K562 (cell line): Measurements from ENCODE around the gene TMEM127. TPM values are rescaled to one million over a fixed set of nuclear protein-coding genes. Genes with fewer than 3 reads are reported as not detected.

Experiments
- BACH1 ChIP-seq: fragments of 200-800 bp; sonication (Bioruptor generic); IDR thresholded peaks from 2 replicates; pipeline ENCODE4 v1.6.1; 2016; ENCODE audit warnings: missing genetic modification characterization, missing compliant biosample characterization
- EP400 ChIP-seq: fragments of 450-650 bp; IDR thresholded peaks from 2 replicates; pipeline ENCODE4 v1.6.1; 2017; ENCODE audit warnings: antibody characterized with exemption, mild to moderate bottlenecking, moderate library complexity
- FOXK2 ChIP-seq, 2 experiments: fragments of 450-650 bp; IDR thresholded peaks in 1 of 2; conservative IDR thresholded peaks in 1 of 2; 2 replicates each; pipeline ENCODE4 v1.6.1; 2016; ENCODE audit warnings: low read depth in 2 of 2, mild to moderate bottlenecking in 1 of 2
- GATA2 ChIP-seq: sonication (generic); formaldehyde crosslinking; IDR thresholded peaks from 2 replicates; pipeline ENCODE4 v1.4.0; 2020; ENCODE audit warnings: mild to moderate bottlenecking, missing genetic modification reagents
- HMG20B ChIP-seq: fragments of 250-450 bp; sonication (Bioruptor Pico); IDR thresholded peaks from 2 replicates; pipeline ENCODE4 v1.5.0; 2021; ENCODE audit warnings: mild to moderate bottlenecking
- MIER1 ChIP-seq: fragments of 450-650 bp; IDR thresholded peaks from 2 replicates; pipeline ENCODE4 v1.6.1; 2016; ENCODE audit warnings: antibody characterized with exemption, mild to moderate bottlenecking, low read depth
- MNT ChIP-seq, 2 experiments: fragments of 450-650 bp; conservative IDR thresholded peaks; 2 replicates each; pipeline ENCODE4 v1.6.1; 2017; ENCODE audit warnings: mild to moderate bottlenecking in 2 of 2, moderate library complexity in 2 of 2
- NKRF ChIP-seq: fragments of 450-650 bp; IDR thresholded peaks from 2 replicates; pipeline ENCODE4 v1.6.1; 2016; ENCODE audit warnings: borderline replicate concordance
- NR2C2 ChIP-seq, 2 experiments: fragments of 200-800 bp in 1 of 2; sonication (Bioruptor generic) in 1 of 2; sonication (generic) in 1 of 2; formaldehyde crosslinking in 1 of 2; IDR thresholded peaks; 2 replicates each; pipeline versions ENCODE4 v1.6.1 to v1.8.0; 2016 to 2022; ENCODE audit warnings: mild to moderate bottlenecking in 1 of 2, missing compliant biosample characterization in 1 of 2, missing genetic modification characterization in 1 of 2, missing genetic modification reagents in 1 of 2
- POLR2A ChIP-seq: fragments of 450-650 bp; conservative IDR thresholded peaks from 2 replicates; pipeline ENCODE4 v1.6.1; 2016
- POLR2B ChIP-seq: fragments of 450-650 bp; IDR thresholded peaks from 2 replicates; pipeline ENCODE4 v1.6.1; 2018; ENCODE audit warnings: low read depth; ENCODE audit not compliant: partially characterized antibody
- THAP7 ChIP-seq: fragments of 250-450 bp; sonication (Bioruptor Pico); IDR thresholded peaks from 2 replicates; pipeline ENCODE4 v1.5.0; 2021
- TSHZ1 ChIP-seq: fragments of 250-450 bp; sonication (Bioruptor Pico); IDR thresholded peaks from 2 replicates; pipeline ENCODE4 v1.4.0; 2020; ENCODE audit warnings: mild to moderate bottlenecking, moderate library complexity
- XRCC4 ChIP-seq: IDR thresholded peaks from one replicate; pipeline ENCODE4 v1.6.1; 2011; ENCODE audit not compliant: insufficient read depth, insufficient read length; ENCODE audit errors: extremely low read depth
- ZFPM2 ChIP-seq: fragments of 250-450 bp; sonication (Bioruptor Pico); IDR thresholded peaks from 2 replicates; pipeline ENCODE4 v1.5.1; 2022; ENCODE audit warnings: mild to moderate bottlenecking
- ZNF780A ChIP-seq: fragments of 250-450 bp; sonication (Bioruptor Pico); IDR thresholded peaks from 2 replicates; pipeline ENCODE4 v1.5.0; 2021; ENCODE audit warnings: mild to moderate bottlenecking
- polyA plus RNA-seq, 8 experiments: library from polyadenylated mRNA; depleted of rRNA in 4 of 8; stranded (reverse) in 5 of 8; unstranded in 3 of 8; fragments of >200 nt; fragmentation: Nextera tagmentation in 2 of 8; fragmentation: Illumina TruSeq in 1 of 8; extraction: Ambion mirVana in 2 of 8; extraction: Trizol in 1 of 8; gene quantifications; 2 replicates each; pipeline versions ENCODE4 v1.2.1 to v1.2.3, GENCODE V29; 2011 to 2014; ENCODE audit warnings: inconsistent platforms in 1 of 8, missing spikeins in 1 of 8
- total RNA-seq, 7 experiments: library from RNA; depleted of rRNA in 6 of 7; stranded (reverse); fragments of >200 nt in 6 of 7; fragmentation: Illumina TruSeq in 2 of 7; extraction: Trizol in 2 of 7; gene quantifications; 2 replicates each; pipeline versions ENCODE4 v1.2.1 to v1.2.3, GENCODE V29; 2011 to 2021; ENCODE audit warnings: low replicate concordance in 1 of 7

Gene TMEM127
- total and polyA plus RNA-seq, 9 of the 15 experiments (the other 6 are each of a cell fraction or from before 2014, with no cell fraction given): 1.7 to 20.0 (median 9.9) TPM

GRCh38 chr2:96209011-96209728 lies 56.6 kb downstream of the TMEM127 start (continued):
- no peak for TF ChIP-seq THAP7 (CRISPR knock-in tag)
- TF ChIP-seq EP400: peak; percentile 87; the same call in 1 of the 2 replicates
- no peak for TF ChIP-seq GATA2 (CRISPR knock-in tag)
- TF ChIP-seq NR2C2 (CRISPR knock-in tag; IDR thresholded peaks at IDR 0.05): no peak
- TF ChIP-seq NR2C2 (tag; IDR thresholded peaks at IDR 0.05): peak; percentile 68
- TF ChIP-seq BACH1 (tag): no peak
- TF ChIP-seq POLR2B: no peak
- no peak for TF ChIP-seq ZFPM2 (CRISPR knock-in tag)
- TF ChIP-seq POLR2A: no peak
- no peak for TF ChIP-seq MIER1
- TF ChIP-seq HMG20B (CRISPR knock-in tag): no peak
- TF ChIP-seq XRCC4: no peak
- 0 out of 4 replicates have a peak, but pooled peaks of 1 of the 2 experiments have one; percentile 7 for TF ChIP-seq MNT (conservative IDR thresholded peaks at IDR 0.05)
- TF ChIP-seq ZNF780A: no peak
- no peak for TF ChIP-seq FOXK2 (conservative IDR thresholded peaks at IDR 0.05 in 1 of 2, IDR thresholded peaks at IDR 0.05 in 1 of 2; ENCODE audit: low read depth in 2 of 2)
- TF ChIP-seq NKRF: no peak
- TF ChIP-seq TSHZ1 (CRISPR knock-in tag): no peak
